Osteocyte (in vitro differentiated cells): ENCODE results near the gene VPS9D1. TPM values are rescaled to one million over a fixed set of nuclear protein-coding genes. Genes with fewer than 3 reads are reported as not detected.
A peak's percentile ranks its signal among the peaks of the same experiment; 100 is the strongest.
"Not testable (repeated sequence)": the region's sequence is repeated elsewhere in the genome, so short reads cannot be mapped to it uniquely, and the experiment has no call there.

ENCODE experiments used
- DNase-seq: peaks from one replicate; pipeline ENCODE4 v3.0.0; 2021; ENCODE audit warnings: mixed read lengths; ENCODE audit not compliant: unreplicated experiment; ENCODE audit errors: extremely low spot score
- H3K27ac Mint-ChIP-seq: one replicate; pipeline ENCODE4 v1.8.0; 2021; ENCODE audit warnings: mild to moderate bottlenecking, mixed read lengths; ENCODE audit not compliant: unreplicated experiment
- H3K27me3 Mint-ChIP-seq: one replicate; pipeline ENCODE4 v1.8.0; 2021; ENCODE audit warnings: mixed read lengths; ENCODE audit not compliant: unreplicated experiment
- H3K36me3 Mint-ChIP-seq: one replicate; pipeline ENCODE4 v1.8.0; 2021; ENCODE audit warnings: mixed read lengths; ENCODE audit not compliant: unreplicated experiment
- H3K4me1 Mint-ChIP-seq: one replicate; pipeline ENCODE4 v1.8.0; 2021; ENCODE audit warnings: mixed read lengths; ENCODE audit not compliant: unreplicated experiment
- H3K4me3 Mint-ChIP-seq: one replicate; pipeline ENCODE4 v1.8.0; 2021; ENCODE audit warnings: mild to moderate bottlenecking, moderate library complexity, mixed read lengths; ENCODE audit not compliant: unreplicated experiment
- H3K9me3 Mint-ChIP-seq: one replicate; pipeline ENCODE4 v1.8.0; 2021; ENCODE audit warnings: mixed read lengths; ENCODE audit not compliant: unreplicated experiment
- CTCF ChIP-seq: fragments of 200-600 bp; sonication (generic); IDR thresholded peaks from 2 replicates; pipeline ENCODE4 v1.5.0; 2021; ENCODE audit warnings: antibody characterized with exemption, mild to moderate bottlenecking, moderate library complexity
- total RNA-seq: library from RNA; stranded (reverse); gene quantifications from 2 replicates; pipeline ENCODE4 v1.2.1, GENCODE V29; 2021

VPS9D1 gene
- total RNA-seq, 1 donor from 2014 or later: 22.0 TPM

- Mint-ChIP-seq H3K4me3 (peak overlapping the region; percentile 76), H3K27ac (peak overlapping the region; percentile 71), H3K4me1 (peaks cover 10% of the 10 kb centered on the region), H3K9me3 (no peaks in the 10 kb centered on the region), H3K36me3 (no peaks in the 10 kb centered on the region), H3K27me3 (no peaks in the 10 kb centered on the region)
- TF ChIP-seq CTCF: peak; percentile 33
- DNase-seq: no peak
These were observed 19.9 kb downstream of the VPS9D1 start for GRCh38 chr16:89700649-89701424.

DNA sequence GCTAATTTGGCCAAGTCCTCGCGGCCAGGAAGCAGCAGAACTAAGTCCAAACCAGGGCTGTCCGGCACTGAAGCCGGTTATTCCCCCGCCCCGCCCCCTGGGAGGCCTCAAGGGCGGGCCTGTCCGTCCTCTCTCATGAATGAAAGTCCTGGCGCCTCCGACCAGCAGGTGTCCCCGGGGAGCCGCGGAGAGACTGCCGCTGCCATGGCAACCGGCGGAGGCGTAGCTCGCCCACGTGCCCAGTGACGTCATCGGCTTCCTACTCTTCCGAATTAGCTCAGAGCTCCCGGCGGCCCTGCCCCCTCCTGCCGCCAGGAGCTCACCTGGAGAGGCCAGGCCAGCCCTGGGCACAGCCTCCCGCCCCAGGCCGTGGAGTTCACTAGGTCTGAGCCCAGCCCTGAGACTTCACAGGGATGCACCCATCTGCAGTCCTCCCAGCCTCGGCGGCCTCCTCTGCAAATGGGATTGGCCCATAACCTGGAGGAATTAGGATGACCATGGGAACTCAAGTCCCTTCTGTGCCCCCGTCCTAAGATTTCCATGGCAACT lies 20.5 kb downstream of the VPS9D1 start:
- peak; percentile 58 for TF ChIP-seq CTCF
- Mint-ChIP-seq H3K36me3 (no peaks in the 10 kb centered on the region), H3K27ac (peak overlapping the region; percentile 71), H3K4me3 (peak overlapping the region; percentile 61), H3K27me3 (no peaks in the 10 kb centered on the region), H3K9me3 (no peaks in the 10 kb centered on the region), H3K4me1 (peaks cover 9% of the 10 kb centered on the region)
- DNase-seq: peak; percentile 98

DNA sequence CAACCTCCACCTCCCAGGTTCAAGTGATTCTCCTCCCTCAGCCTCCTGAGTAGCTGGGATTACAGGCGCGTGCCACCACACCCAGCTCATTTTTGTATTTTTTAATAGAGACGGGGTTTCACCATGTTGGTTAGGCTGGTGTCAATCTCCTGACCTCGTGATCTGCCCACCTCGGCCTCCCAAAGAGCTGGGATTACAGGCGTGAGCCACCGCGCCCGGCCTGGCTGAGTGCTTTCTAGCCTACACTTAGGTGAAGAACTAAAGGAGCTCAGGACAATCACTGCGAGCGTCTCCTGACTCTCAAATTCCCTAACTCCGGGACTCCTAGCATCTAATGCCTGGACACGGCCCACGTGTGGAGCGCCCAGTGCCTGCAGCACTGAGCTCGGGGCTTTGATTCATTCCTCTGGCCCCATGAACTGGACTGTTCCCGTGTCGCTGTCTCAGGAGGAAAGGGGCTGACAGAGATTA lies 21.0 kb downstream of the VPS9D1 start:
- H3K27ac Mint-ChIP-seq: peak overlapping the region; percentile 71
- DNase-seq, H3K9me3 Mint-ChIP-seq, H3K36me3 Mint-ChIP-seq, H3K27me3 Mint-ChIP-seq, H3K4me1 Mint-ChIP-seq: not testable (repeated sequence)
- H3K4me3 Mint-ChIP-seq: peak overlapping the region; percentile 61

GRCh38 chr16:89698717-89699116 lies 22.0 kb downstream of the VPS9D1 start:
- H3K4me1 Mint-ChIP-seq, H3K9me3 Mint-ChIP-seq, H3K36me3 Mint-ChIP-seq, DNase-seq, H3K27me3 Mint-ChIP-seq, H3K4me3 Mint-ChIP-seq, H3K27ac Mint-ChIP-seq: not testable (repeated sequence)

GRCh38 chr16:89697616-89698331 lies 22.9 kb downstream of the VPS9D1 start:
- DNase-seq: no peak
- H3K4me1 Mint-ChIP-seq: peaks cover 9% of the 10 kb centered on the region
- H3K27ac Mint-ChIP-seq: no peak overlapping the region
- H3K36me3 Mint-ChIP-seq: peaks cover 10% of the 10 kb centered on the region
- TF ChIP-seq CTCF: no peak
- H3K27me3 Mint-ChIP-seq: no peaks in the 10 kb centered on the region
- no peaks in the 10 kb centered on the region for H3K9me3 Mint-ChIP-seq
- no peak overlapping the region for H3K4me3 Mint-ChIP-seq

DNA sequence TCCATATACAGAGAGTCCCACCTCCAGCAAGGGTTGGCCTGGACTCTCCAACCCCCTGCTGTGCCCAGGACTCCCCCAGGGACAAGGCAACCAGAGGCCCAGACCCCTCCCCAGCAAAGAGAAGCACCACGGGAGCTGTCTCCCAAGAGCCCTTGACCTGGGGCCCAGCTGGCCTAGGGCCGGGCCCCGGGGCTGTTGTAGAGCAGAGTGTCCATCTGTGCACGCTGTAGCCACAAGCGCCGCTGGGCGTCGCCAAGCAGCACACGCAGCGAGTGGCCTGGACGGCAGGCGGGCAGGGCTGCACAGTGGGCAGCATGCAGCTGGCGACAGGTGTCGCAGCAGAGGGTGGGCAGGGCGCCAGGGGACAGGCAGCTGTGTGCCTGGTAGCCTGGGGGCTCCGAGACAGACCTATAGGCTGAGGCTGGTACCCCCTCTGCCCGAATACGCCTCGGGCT lies 23.5 kb downstream of the VPS9D1 start:
- no peak for DNase-seq
- Mint-ChIP-seq H3K4me3 (no peak overlapping the region), H3K27ac (no peak overlapping the region), H3K27me3 (no peaks in the 10 kb centered on the region), H3K4me1 (peaks cover 9% of the 10 kb centered on the region), H3K9me3 (no peaks in the 10 kb centered on the region), H3K36me3 (peaks cover 12% of the 10 kb centered on the region)
- TF ChIP-seq CTCF: no peak
